HepG2 (cell line): ENCODE data around the gene CDC42BPG. TPM values are rescaled to one million over a fixed set of nuclear protein-coding genes. Genes with fewer than 3 reads are reported as not detected.

Experiments used
- microRNA counts: library from miRNA; unstranded; fragments of <30 nt; microRNA quantifications from one replicate; lab custom pipeline; 2015
- polyA plus RNA-seq, 8 experiments: library from polyadenylated mRNA; depleted of rRNA in 3 of 8; stranded (reverse) in 7 of 8; unstranded in 1 of 8; fragments of >200 nt; fragmentation: Illumina TruSeq in 4 of 8; extraction: Trizol in 4 of 8; gene quantifications; 2 replicates each; pipeline versions ENCODE4 v1.2.1 to v1.2.3, GENCODE V29; 2011 to 2016; ENCODE audit warnings: low read depth in 4 of 8, missing spikeins in 1 of 8, mixed read lengths in 1 of 8; ENCODE audit not compliant: insufficient read depth in 1 of 8
- total RNA-seq, 5 experiments: library from RNA; depleted of rRNA; stranded (reverse); fragments of >200 nt; fragmentation: Illumina TruSeq; extraction: Trizol; gene quantifications; 2 replicates each; pipeline ENCODE4 v1.2.3, GENCODE V29; 2016; ENCODE audit warnings: low read depth in 1 of 5

CDC42BPG gene
- total and polyA plus RNA-seq, 2 of the 13 experiments (the other 11 are each of a cell fraction or from before 2014, with no cell fraction given), result 0.55 to 1.4 TPM

MicroRNA genes within 50 kb of the gene (microRNA counts, 767-probe panel; counts per million panel counts)
- microRNA hsa-miR-192-5p (lab: Ali Mortazavi, UCI), result not detected

Other genes starting within 250 kb of the CDC42BPG start
- gene NRXN2, start 121.5 kb downstream of the CDC42BPG start, total RNA-seq (2016; rRNA removed; fragmentation: Illumina TruSeq; extraction: Trizol), result not detected in 2 replicates
- 0.03 TPM in 1 of 2 replicates, not detected in the other for gene NRXN2, start 121.5 kb downstream of the CDC42BPG start, polyA plus RNA-seq (2011; rRNA removed)
- not detected in 2 replicates for gene RASGRP2, start 100.5 kb downstream of the CDC42BPG start, total RNA-seq (2016; rRNA removed; fragmentation: Illumina TruSeq; extraction: Trizol)
- 0.18 and 0.61 TPM in 2 replicates for gene RASGRP2, start 100.5 kb downstream of the CDC42BPG start, polyA plus RNA-seq (2011; rRNA removed)
- gene PYGM, start 84.7 kb downstream of the CDC42BPG start, total RNA-seq (2016; rRNA removed; fragmentation: Illumina TruSeq; extraction: Trizol), result 0.11 TPM in 1 of 2 replicates, not detected in the other
- gene PYGM, start 84.7 kb downstream of the CDC42BPG start, polyA plus RNA-seq (2011; rRNA removed), result 0.12 and 0.13 TPM in 2 replicates
- gene SF1, start 66.1 kb downstream of the CDC42BPG start, total RNA-seq (2016; rRNA removed; fragmentation: Illumina TruSeq; extraction: Trizol), result 42.5 and 70.4 TPM in 2 replicates
- 51.9 and 55.5 TPM in 2 replicates for gene SF1, start 66.1 kb downstream of the CDC42BPG start, polyA plus RNA-seq (2011; rRNA removed)
- gene MAP4K2, start 41.4 kb downstream of the CDC42BPG start, total RNA-seq (2016; rRNA removed; fragmentation: Illumina TruSeq; extraction: Trizol), result 7.8 and 8.3 TPM in 2 replicates
- 15.5 and 17.6 TPM in 2 replicates for gene MAP4K2, start 41.4 kb downstream of the CDC42BPG start, polyA plus RNA-seq (2011; rRNA removed)
- 15.3 and 20.5 TPM in 2 replicates for gene MEN1, start 34.1 kb downstream of the CDC42BPG start, total RNA-seq (2016; rRNA removed; fragmentation: Illumina TruSeq; extraction: Trizol)
- gene MEN1, start 34.1 kb downstream of the CDC42BPG start, polyA plus RNA-seq (2011; rRNA removed), result 27.3 and 30.9 TPM in 2 replicates
- 22.0 and 26.6 TPM in 2 replicates for gene EHD1, start 34.0 kb upstream of the CDC42BPG start, total RNA-seq (2016; rRNA removed; fragmentation: Illumina TruSeq; extraction: Trizol)
- gene EHD1, start 34.0 kb upstream of the CDC42BPG start, polyA plus RNA-seq (2011; rRNA removed), result 23.6 and 29.4 TPM in 2 replicates
- gene ATG2A, start 72.6 kb upstream of the CDC42BPG start, total RNA-seq (2016; rRNA removed; fragmentation: Illumina TruSeq; extraction: Trizol), result 6.5 and 6.7 TPM in 2 replicates
- gene ATG2A, start 72.6 kb upstream of the CDC42BPG start, polyA plus RNA-seq (2011; rRNA removed), result 8.0 and 13.2 TPM in 2 replicates
- 1.6 and 2.3 TPM in 2 replicates for gene PPP2R5B, start 80.0 kb upstream of the CDC42BPG start, total RNA-seq (2016; rRNA removed; fragmentation: Illumina TruSeq; extraction: Trizol)
- 8.3 and 12.6 TPM in 2 replicates for gene PPP2R5B, start 80.0 kb upstream of the CDC42BPG start, polyA plus RNA-seq (2011; rRNA removed)
- 11.6 and 19.1 TPM in 2 replicates for gene GPHA2, start 91.2 kb upstream of the CDC42BPG start, total RNA-seq (2016; rRNA removed; fragmentation: Illumina TruSeq; extraction: Trizol)
- 10.1 and 13.0 TPM in 2 replicates for gene GPHA2, start 91.2 kb upstream of the CDC42BPG start, polyA plus RNA-seq (2011; rRNA removed)
- not detected in 2 replicates for gene MAJIN, start 127.5 kb upstream of the CDC42BPG start, total RNA-seq (2016; rRNA removed; fragmentation: Illumina TruSeq; extraction: Trizol)
- gene MAJIN, start 127.5 kb upstream of the CDC42BPG start, polyA plus RNA-seq (2011; rRNA removed), result not detected in 2 replicates
- 3.9 and 4.2 TPM in 2 replicates for gene BATF2, start 152.3 kb upstream of the CDC42BPG start, total RNA-seq (2016; rRNA removed; fragmentation: Illumina TruSeq; extraction: Trizol)
- gene BATF2, start 152.3 kb upstream of the CDC42BPG start, polyA plus RNA-seq (2011; rRNA removed), result 2.8 and 3.1 TPM in 2 replicates
- gene ARL2, start 169.5 kb upstream of the CDC42BPG start, total RNA-seq (2016; rRNA removed; fragmentation: Illumina TruSeq; extraction: Trizol), result 84.4 and 93.9 TPM in 2 replicates
- gene ARL2, start 169.5 kb upstream of the CDC42BPG start, polyA plus RNA-seq (2011; rRNA removed), result 82.9 and 86.3 TPM in 2 replicates
- 20.7 and 22.6 TPM in 2 replicates for gene SNX15, start 182.8 kb upstream of the CDC42BPG start, total RNA-seq (2016; rRNA removed; fragmentation: Illumina TruSeq; extraction: Trizol)
- 19.1 and 21.2 TPM in 2 replicates for gene SNX15, start 182.8 kb upstream of the CDC42BPG start, polyA plus RNA-seq (2011; rRNA removed)
- gene SAC3D1, start 196.6 kb upstream of the CDC42BPG start, total RNA-seq (2016; rRNA removed; fragmentation: Illumina TruSeq; extraction: Trizol), result 33.2 and 36.3 TPM in 2 replicates
- 7.4 and 8.9 TPM in 2 replicates for gene SAC3D1, start 196.6 kb upstream of the CDC42BPG start, polyA plus RNA-seq (2011; rRNA removed)
- 3.4 and 9.3 TPM in 2 replicates for gene NAALADL1, start 213.9 kb upstream of the CDC42BPG start, total RNA-seq (2016; rRNA removed; fragmentation: Illumina TruSeq; extraction: Trizol)
- gene NAALADL1, start 213.9 kb upstream of the CDC42BPG start, polyA plus RNA-seq (2011; rRNA removed), result 33.9 and 67.5 TPM in 2 replicates
- gene CDCA5, start 239.4 kb upstream of the CDC42BPG start, total RNA-seq (2016; rRNA removed; fragmentation: Illumina TruSeq; extraction: Trizol), result 50.6 and 63.1 TPM in 2 replicates
- gene CDCA5, start 239.4 kb upstream of the CDC42BPG start, polyA plus RNA-seq (2011; rRNA removed), result 9.8 and 13.5 TPM in 2 replicates
- gene ZFPL1, start 239.6 kb upstream of the CDC42BPG start, total RNA-seq (2016; rRNA removed; fragmentation: Illumina TruSeq; extraction: Trizol), result 27.6 and 32.2 TPM in 2 replicates
- gene ZFPL1, start 239.6 kb upstream of the CDC42BPG start, polyA plus RNA-seq (2011; rRNA removed), result 49.7 and 56.0 TPM in 2 replicates